ENCODE data around the gene OTOA.
"Not testable (repeated sequence)": the region's sequence is repeated elsewhere in the genome, so short reads cannot be mapped to it uniquely, and the experiment has no call there.

Gene OTOA

DNA sequence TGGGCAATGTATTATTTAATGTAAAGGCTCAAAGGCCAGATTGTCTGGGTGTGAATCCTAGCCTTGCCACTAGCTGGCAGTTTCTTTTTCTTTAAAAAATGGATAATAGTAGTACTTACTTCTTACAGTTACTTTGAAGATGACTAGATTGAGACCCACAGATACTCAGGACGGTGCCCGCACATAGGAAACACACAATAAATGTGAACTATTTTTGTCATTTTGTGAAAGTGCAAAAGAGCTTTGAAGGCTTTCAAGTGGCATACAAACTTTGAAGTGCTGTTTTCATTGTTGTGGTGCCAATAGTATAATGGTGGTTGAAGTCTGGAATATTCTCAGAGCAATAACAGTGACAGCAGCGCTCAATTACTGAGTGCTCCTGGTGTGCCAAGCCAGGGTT is 63.6 kb downstream of the OTOA start:
- DNase-seq = no peak

DNA sequence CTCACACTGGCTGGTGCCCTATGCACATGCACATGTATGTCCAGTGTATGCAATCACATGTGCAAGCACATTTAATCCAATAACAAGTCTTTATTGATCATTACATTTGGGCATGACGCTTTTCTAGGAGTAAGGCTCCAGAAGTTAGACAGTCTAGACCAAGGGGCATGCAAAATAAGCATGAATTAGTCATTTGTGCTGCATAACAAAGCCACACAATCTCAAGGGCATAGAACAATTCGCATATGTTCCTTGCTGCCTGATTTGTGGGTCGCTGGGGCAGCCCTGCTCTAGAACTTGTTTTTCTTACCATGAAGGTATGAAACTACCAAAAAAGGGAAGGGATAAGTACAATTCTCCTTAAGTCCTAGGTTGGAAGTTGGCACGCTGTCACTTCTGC is 67.5 kb downstream of the OTOA start:
- not testable (repeated sequence) for DNase-seq

DNA sequence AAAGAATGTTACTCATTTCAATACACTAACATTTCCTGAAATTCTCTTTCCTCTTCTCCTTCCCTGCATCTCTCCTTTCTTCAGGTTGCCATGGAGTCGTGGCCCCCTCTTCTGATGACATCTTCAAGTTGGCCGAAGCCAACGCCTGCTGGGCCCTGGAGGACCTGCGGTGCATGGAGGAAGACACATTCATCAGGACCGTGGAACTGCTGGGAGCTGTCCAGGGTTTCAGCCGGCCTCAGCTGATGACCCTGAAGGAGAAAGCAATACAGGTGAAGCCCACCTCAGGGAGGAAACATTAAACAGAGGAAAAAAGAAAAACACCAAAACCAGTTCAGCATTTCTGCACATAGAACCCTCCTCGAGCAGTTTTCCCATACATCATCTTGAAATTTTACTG is 76.9 kb downstream of the OTOA start:
- DNase-seq = not testable (repeated sequence)

DNA sequence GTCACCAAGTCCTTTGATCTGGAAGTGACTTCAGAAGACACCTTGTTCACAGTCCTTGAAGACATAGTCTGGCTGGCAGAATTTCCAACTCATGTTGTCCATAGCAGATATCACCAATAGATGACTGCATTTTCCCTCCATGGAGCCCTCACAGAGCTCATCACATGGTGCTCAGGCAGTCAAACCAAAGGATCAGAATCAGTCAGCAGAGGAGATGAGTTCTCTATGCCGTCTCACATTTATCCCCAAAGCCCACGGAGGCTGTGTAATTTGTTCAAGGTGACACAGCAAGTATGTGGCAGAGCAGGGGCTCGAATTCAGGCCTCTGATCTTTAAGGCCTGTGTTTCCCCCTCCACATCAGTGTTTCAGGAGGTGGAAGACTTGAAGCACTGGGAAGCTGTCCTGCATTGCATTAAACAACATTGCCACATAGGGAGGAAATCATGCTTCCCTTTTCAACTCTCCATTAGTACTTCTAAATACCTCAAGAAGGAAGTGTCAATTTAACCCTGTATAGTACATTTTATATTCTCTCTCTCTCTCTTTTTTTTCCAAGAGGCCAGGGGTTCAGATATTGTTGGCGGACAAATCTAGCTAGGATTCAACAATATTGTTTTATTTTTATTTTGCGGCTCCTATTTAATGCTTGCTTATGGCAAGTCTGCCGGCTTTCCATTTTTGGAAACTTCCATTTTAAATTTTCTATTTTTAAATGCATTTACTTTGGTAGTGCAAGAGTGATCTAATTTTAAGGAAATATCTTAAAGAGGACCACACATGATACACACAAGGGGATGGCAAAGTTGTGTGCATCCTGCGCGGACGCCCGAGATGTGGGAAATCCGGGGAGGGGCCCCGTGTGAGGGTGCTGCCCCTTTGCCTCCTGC is 92.7 kb downstream of the OTOA start:
- DNase-seq = not testable (repeated sequence)

DNA sequence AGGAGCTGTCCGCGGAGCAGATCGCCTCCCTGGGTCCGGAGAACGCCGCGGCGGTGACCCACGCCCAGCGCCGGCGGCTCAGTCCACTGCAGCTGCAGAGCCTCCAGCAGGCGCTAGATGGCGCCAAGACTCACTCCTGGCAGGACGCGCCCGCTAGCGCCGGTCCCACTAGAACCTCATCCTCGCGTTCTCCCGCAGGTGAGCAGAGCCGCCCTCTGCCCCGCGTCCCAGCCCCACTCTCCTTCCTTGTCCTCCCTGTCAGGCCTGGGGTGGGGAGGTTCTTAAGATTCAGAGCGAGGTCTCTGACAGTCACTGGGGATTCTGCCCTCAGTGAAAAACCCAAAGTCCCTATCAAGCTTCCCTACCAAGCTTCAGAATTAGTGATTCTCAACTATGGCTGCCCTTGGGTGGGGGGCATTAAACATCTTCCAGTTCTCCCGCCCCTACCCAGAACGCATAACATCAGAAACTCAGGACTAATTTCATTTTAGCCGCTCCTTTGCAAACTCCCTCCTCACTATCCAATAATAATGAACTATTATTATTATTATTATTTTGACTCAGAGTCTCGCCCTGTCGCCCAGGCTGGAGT is 93.4 kb downstream of the OTOA start:
- not testable (repeated sequence) for DNase-seq

DNA sequence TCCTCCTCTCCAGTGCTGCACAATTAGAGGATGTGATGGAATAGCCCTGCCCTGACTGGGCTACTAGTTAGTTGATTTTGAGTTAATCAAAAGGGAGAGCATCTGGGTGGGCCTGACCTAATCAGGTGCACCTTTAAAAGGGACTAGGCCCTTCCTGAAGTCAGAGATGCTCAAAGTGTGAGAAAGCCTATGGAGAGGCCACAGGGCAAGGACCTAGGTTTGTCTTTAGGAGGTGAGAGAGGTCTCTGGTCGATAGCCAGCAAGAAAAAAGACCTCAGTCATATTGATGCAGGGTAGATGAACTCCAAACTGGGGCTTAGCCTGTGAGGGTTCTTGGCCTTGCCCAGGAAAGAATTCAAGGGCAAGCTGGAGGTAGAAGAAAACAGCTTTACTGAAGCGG is 104.5 kb downstream of the OTOA start:
- not testable (repeated sequence) for DNase-seq

DNA sequence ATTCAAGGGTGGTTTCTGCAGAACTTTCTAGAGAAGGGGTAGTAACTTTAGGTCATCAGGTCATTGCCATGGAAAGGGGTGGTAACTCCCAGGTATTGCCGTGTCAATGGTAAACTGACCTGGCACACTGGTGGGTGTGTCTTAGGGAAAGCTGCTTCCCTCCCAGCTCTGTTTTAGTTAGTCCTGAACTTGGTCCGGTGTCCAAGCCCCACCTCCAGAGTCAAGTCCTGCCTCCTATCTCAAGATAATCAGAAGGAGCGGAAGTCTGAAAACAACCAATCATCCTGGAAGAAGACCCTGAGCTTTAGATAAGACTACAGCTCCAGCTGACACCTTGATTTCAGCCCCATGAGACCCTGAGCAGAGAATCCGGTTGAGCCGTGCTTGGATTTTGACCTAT is 105.0 kb downstream of the OTOA start:
- DNase-seq = not testable (repeated sequence)

DNA sequence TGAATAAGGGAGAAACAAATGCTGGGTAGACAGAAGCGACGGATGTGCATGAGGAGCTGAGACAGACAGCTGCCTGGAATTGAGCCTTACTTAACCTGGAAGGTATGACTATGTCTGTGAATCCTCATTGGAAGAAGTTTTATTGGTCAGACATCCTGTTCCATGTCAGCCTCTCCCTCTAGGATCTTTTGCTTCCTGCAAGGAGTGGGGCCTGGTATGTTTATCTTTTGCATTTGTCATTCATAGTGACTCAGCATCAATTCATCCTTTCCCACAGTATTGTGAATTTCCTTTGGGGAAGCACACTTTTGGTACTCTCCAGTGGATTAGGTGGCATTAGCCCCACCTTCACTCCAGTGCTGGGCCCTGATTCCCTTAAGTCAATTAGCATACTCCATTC is 105.5 kb downstream of the OTOA start:
- DNase-seq = not testable (repeated sequence)

DNA sequence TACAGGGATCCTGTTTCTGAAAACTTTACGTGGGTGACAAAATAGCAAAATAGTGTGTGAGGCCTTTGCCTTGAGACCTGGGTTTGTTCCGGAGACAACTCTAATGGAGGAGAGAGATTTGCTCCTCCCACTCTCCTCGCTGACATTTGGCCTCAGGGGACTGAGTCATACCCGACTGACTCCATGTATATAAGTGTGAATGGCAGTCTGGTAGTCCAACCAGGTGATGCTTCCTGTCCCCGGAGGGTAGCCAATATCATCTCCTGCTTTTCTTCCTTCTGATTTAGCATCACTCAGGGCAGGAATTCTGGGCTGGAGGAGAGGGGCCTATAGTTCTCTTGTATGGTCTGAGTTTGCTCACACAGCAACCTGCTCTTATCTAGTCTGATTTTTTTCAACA is 106.8 kb downstream of the OTOA start:
- DNase-seq = not testable (repeated sequence)

DNA sequence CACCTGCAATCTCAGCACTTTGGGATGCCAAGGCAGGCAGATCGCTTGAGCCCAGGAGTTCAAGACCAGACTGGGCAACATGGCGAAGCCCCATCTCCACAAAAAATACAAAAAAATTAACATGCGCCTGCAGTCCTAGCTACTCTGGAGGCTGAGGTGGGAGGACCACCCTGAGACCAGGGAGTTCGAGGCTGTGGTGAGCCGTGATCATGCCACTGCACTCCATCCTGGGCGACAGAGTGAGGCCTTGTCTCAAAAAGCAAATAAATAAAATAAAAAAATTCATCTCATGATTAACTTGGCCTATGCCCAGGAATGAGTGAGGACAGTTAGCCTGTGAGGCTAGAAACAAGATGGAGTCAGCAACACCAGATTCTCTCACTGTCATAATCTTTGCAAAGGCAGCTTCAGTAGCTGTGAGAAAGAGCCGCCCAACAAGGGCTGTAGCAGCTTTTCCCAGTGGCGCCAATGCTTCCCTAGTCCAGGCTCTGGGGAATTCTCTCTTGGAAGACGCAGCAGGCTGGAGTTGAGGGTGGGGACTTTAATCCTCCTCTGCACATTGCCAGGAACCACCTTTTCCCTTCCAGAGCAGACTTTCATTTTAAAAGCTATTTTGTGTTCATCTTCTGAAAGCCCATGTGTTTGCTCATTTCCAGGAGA is 108.9 kb downstream of the OTOA start:
- DNase-seq = not testable (repeated sequence)

DNA sequence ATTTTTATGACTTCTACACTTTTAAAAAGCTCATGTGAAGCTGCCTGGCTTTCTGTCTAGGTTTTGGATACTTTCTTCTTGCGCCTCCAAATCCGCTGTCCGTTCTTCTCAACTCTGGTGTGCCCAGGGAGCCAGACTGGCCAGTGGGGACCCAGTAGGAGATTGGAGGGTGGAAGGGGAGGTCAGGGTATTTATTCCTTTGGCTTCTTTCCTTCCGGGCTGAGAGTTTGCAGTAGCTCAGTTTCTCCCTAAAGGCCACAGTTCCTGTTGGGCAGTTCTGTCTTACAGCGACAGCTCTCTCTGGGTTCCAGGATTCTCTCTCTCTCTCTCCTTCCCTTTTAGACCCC is 109.4 kb downstream of the OTOA start:
- not testable (repeated sequence) for DNase-seq

DNA sequence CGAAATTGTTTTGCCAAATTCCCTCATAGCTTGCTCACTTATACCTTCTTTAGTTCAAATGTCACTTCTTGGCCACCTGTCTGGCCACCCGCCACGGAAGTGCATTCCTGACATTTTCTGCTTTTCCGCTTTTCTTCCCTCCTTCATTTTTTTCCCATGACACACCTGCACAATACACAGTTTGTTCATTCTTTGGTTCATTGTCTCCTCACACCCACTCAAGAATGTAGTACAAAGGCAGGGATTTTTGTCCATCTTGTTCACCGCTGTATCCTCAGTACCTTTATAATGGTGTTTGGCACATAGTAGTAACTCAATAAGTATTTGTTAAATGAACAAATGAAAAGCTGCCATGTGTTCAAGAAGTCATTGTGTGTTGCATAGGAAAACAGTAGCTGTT is 116.8 kb downstream of the OTOA start:
- DNase-seq = not testable (repeated sequence)

DNA sequence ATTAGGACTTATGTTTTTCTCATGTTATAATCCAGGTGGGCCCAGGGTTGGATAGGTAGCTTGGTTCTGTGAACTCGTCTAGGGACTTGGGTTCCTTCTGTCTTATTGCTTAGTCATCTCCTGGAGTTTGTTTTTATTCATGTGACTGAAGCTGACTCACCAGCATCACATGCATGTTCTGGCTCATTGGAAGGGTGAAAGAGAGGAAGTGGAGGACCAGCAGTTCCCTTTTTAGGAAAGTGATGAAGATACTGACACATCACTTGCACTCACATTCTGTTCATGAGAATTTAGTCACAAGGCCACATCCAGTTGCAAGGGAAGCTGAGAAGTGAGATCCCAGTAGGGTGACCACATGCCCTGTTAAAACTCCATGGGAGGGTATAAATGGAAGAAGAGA is 126.7 kb downstream of the OTOA start:
- DNase-seq = not testable (repeated sequence)

DNA sequence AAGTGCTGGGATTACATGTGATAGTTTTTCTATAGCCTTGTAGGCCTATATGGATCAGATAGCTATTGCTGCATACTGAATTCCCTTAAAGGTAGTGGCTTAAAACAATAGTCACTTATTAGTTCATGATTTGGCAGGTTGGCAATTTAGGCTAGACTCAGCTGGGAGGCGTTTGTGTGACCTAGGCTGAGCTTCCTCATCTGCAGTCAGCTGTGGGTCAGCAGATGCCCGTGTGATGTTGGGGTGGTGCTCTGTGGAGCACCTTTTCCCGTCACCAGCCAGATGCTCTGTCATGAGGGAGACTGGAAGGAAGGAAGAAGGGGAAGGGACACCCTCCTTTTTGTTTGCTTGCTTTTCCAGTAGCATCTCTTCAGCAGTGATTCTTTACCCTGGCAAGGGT is 129.5 kb downstream of the OTOA start:
- not testable (repeated sequence) for DNase-seq

DNA sequence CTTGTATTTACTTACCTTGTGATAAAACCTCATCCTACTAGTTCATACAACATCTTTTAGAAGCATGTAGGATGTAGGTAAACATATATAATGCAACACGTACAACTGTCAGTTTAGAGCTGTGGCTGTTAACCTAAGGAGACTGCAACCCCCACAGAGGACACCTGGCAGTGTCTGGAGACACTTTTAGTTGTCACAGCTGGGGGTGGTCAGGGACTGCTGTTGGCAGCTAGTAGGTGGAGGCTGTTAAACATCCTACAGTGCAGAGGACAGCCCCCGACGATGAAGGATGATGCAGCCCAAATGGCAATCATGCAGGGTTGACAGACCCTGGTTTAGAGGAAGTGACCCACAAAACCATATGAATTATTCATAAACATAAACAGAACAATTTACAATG is 134.8 kb downstream of the OTOA start:
- not testable (repeated sequence) for DNase-seq

DNA sequence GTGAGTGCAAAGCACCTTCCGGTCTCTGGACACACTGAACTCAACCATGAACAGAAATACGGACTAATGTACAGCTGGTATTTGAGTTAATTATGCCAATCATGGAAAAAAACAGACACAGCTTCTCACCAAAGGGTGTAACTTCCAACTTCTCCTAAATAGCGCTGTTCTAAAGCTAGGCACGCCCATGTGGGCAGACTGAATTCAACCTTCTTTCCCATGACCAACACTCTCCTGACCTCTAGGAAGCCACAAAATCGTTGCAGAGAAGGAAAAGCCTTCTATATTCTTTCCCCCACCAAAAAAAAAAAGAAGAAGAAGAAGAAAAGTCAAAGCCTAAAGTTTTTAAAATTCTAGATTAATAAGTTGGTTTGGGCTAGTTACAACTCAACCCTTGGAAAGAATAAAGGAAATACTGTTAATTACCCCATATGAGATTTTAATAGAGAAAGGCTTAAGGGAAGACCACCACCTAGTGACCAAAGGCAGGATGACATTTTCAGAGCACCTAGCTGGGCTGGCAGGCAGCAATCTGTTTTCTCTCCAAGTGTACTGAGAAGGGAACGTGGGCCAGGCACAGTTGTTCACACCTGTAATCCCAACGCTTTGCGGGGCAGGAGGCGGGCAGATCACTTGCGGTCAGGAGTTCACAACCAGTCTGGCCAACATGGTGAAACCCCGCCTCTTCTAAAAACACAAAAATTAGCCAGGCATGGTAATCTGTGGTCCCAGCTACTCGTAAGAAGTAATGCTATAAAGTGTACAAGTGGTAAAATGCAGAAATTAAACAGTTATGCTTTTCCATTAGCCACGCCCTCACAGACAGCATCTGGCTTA is 138.0 kb downstream of the OTOA start:
- peak; percentile 24 for DNase-seq

DNA sequence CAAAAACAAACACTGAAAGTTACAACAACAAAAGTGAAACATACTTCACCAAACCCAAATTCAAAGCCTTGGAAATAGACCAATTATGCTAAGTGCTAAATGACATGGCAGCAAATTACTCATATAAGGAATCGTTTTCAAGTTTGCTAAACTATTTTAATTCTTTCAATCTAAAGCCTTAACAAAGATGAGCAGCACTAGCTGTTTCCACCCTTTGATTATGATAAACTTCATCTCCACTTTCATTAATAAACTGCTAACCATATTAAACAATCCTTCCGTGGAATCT is 138.6 kb downstream of the OTOA start:
- DNase-seq = not testable (repeated sequence)

Measured in stimulated activated CD4-positive, alpha-beta T cell treated with anti-CD3 and anti-CD28 coated beads, Interleukin-4, amount 100 ng/mL, for 24 hours (primary cell).